Osteocyte (in vitro differentiated cells): ENCODE results near the gene PPIF. TPM values are rescaled to one million over a fixed set of nuclear protein-coding genes. Genes with fewer than 3 reads are reported as not detected.

Source experiments
- DNase-seq: peaks from one replicate; pipeline ENCODE4 v3.0.0; 2021; ENCODE audit warnings: mixed read lengths; ENCODE audit not compliant: unreplicated experiment; ENCODE audit errors: extremely low spot score
- H3K27ac Mint-ChIP-seq: one replicate; pipeline ENCODE4 v1.8.0; 2021; ENCODE audit warnings: mild to moderate bottlenecking, mixed read lengths; ENCODE audit not compliant: unreplicated experiment
- H3K27me3 Mint-ChIP-seq: one replicate; pipeline ENCODE4 v1.8.0; 2021; ENCODE audit warnings: mixed read lengths; ENCODE audit not compliant: unreplicated experiment
- H3K36me3 Mint-ChIP-seq: one replicate; pipeline ENCODE4 v1.8.0; 2021; ENCODE audit warnings: mixed read lengths; ENCODE audit not compliant: unreplicated experiment
- H3K4me1 Mint-ChIP-seq: one replicate; pipeline ENCODE4 v1.8.0; 2021; ENCODE audit warnings: mixed read lengths; ENCODE audit not compliant: unreplicated experiment
- H3K4me3 Mint-ChIP-seq: one replicate; pipeline ENCODE4 v1.8.0; 2021; ENCODE audit warnings: mild to moderate bottlenecking, moderate library complexity, mixed read lengths; ENCODE audit not compliant: unreplicated experiment
- H3K9me3 Mint-ChIP-seq: one replicate; pipeline ENCODE4 v1.8.0; 2021; ENCODE audit warnings: mixed read lengths; ENCODE audit not compliant: unreplicated experiment
- CTCF ChIP-seq: fragments of 200-600 bp; sonication (generic); IDR thresholded peaks from 2 replicates; pipeline ENCODE4 v1.5.0; 2021; ENCODE audit warnings: antibody characterized with exemption, mild to moderate bottlenecking, moderate library complexity
- total RNA-seq: library from RNA; stranded (reverse); gene quantifications from 2 replicates; pipeline ENCODE4 v1.2.1, GENCODE V29; 2021

PPIF gene
- total RNA-seq, 1 donor from 2014 or later: 17.0 TPM

- Mint-ChIP-seq H3K27me3 (no peaks in the 10 kb centered on the region), H3K4me1 (peaks cover 100% of the 10 kb centered on the region), H3K9me3 (no peaks in the 10 kb centered on the region), H3K4me3 (peak overlapping the region; percentile 56), H3K27ac (peak overlapping the region; percentile 98), H3K36me3 (peaks cover 13% of the 10 kb centered on the region)
- DNase-seq: peak; percentile 90
- no peak for TF ChIP-seq CTCF
Observed at GRCh38 chr10:79401015-79401921, 54.0 kb downstream of the PPIF start.

- Mint-ChIP-seq H3K9me3 (no peaks in the 10 kb centered on the region), H3K27me3 (no peaks in the 10 kb centered on the region), H3K4me3 (peak overlapping the region; percentile 33), H3K36me3 (peaks cover 12% of the 10 kb centered on the region), H3K27ac (peak overlapping the region; percentile 98), H3K4me1 (peaks cover 89% of the 10 kb centered on the region)
- TF ChIP-seq CTCF: no peak
- no peak for DNase-seq
Observed at GRCh38 chr10:79402625-79402946, 55.3 kb downstream of the PPIF start.

GRCh38 chr10:79402951-79403350, 55.7 kb downstream of the PPIF start:
- Mint-ChIP-seq H3K27me3 (no peaks in the 10 kb centered on the region), H3K4me1 (peaks cover 86% of the 10 kb centered on the region), H3K27ac (peak overlapping the region; percentile 98), H3K36me3 (peaks cover 11% of the 10 kb centered on the region), H3K9me3 (no peaks in the 10 kb centered on the region), H3K4me3 (peak overlapping the region; percentile 33)
- DNase-seq: no peak
- no peak for TF ChIP-seq CTCF

- H3K9me3 Mint-ChIP-seq: no peaks in the 10 kb centered on the region
- H3K4me1 Mint-ChIP-seq: peaks cover 79% of the 10 kb centered on the region
- H3K27me3 Mint-ChIP-seq: no peaks in the 10 kb centered on the region
- peak overlapping the region; percentile 98 for H3K27ac Mint-ChIP-seq
- no peak for TF ChIP-seq CTCF
- no peak for DNase-seq
- peaks cover 11% of the 10 kb centered on the region for H3K36me3 Mint-ChIP-seq
- peak overlapping the region; percentile 33 for H3K4me3 Mint-ChIP-seq
Observed at GRCh38 chr10:79403441-79404230, 56.4 kb downstream of the PPIF start.

- no peaks in the 10 kb centered on the region for H3K27me3 Mint-ChIP-seq
- peak overlapping the region; percentile 14 for H3K4me3 Mint-ChIP-seq
- peaks cover 11% of the 10 kb centered on the region for H3K36me3 Mint-ChIP-seq
- H3K9me3 Mint-ChIP-seq: no peaks in the 10 kb centered on the region
- no peak for TF ChIP-seq CTCF
- peaks cover 73% of the 10 kb centered on the region for H3K4me1 Mint-ChIP-seq
- peak overlapping the region; percentile 98 for H3K27ac Mint-ChIP-seq
- no peak for DNase-seq
Observed at GRCh38 chr10:79404231-79404609, 57.0 kb downstream of the PPIF start.
